GM12878 (cell line): ENCODE results near the gene F7. TPM values are rescaled to one million over a fixed set of nuclear protein-coding genes. Genes with fewer than 3 reads are reported as not detected.

Experiments used
- ATAC-seq: fragments of 200-7000 bp; cut with Tn5 transposase; 3 replicates; pipeline ENCODE4 v1.9.1; 2020; ENCODE audit warnings: mild to moderate bottlenecking, moderate library complexity
- BruUV-seq: library from RNA; stranded (reverse); fragments of 400-500 nt; replicated peaks from 2 replicates; lab custom pipeline; 2021; lab: Mats Ljungman, UMichigan
- CTCF ChIA-PET: fragments of 300-600 bp; sonication (Branson Sonifier 250); formaldehyde crosslinking; extraction: SDS; loops from one replicate; lab custom pipeline; 2021; ENCODE audit warnings: inconsistent platforms; lab: Yijun Ruan, JAX
- POLR2A ChIA-PET: fragments of 350-600 bp; formaldehyde crosslinking; extraction: SDS; loops from one replicate; lab custom pipeline; 2021; ENCODE audit warnings: inconsistent platforms; lab: Charles Lee
- RAD21 ChIA-PET: fragments of 300-600 bp; sonication (Branson Sonifier 250); formaldehyde crosslinking; loops from one replicate; lab custom pipeline; 2023; ENCODE audit warnings: antibody characterized with exemption; ENCODE audit not compliant: unreplicated experiment; lab: Charles Lee
- SMC1A ChIA-PET: fragments of 300-600 bp; sonication (Branson Sonifier 250); formaldehyde crosslinking; loops from one replicate; lab custom pipeline; 2023; ENCODE audit not compliant: unreplicated experiment, uncharacterized antibody; lab: Charles Lee
- DNase-seq: peaks from one replicate; pipeline ENCODE4 v3.0.0-alpha.2; 2011; ENCODE audit warnings: low read depth, low spot score
- FAIRE-seq: peaks from 3 replicates; lab custom pipeline; 2011; peaks lifted over from hg19 to GRCh38; lab: Jason Lieb, UNC
- H2AFZ ChIP-seq: 2 replicates; pipeline ENCODE4 v1.6.0; 2011; ENCODE audit warnings: low read depth, low read length, control low read depth; ENCODE audit not compliant: control insufficient read depth
- H3K27ac ChIP-seq: 2 replicates; pipeline ENCODE4 v1.5.1; 2011; ENCODE audit warnings: control low read depth; ENCODE audit not compliant: control insufficient read depth, insufficient read depth
- H3K27me3 ChIP-seq, 2 experiments: replicated peaks in 1 of 2; 2 replicates each; pipeline versions ENCODE4 v1.6.0 to v1.6.1; 2011; ENCODE audit warnings: low read length in 1 of 2; ENCODE audit not compliant: control insufficient read depth in 2 of 2, insufficient read depth in 2 of 2
- H3K36me3 ChIP-seq, 2 experiments: 2 replicates each; pipeline ENCODE4 v1.5.1; 2011; ENCODE audit warnings: low read length in 1 of 2; ENCODE audit not compliant: control insufficient read depth in 2 of 2, insufficient read depth in 2 of 2
- H3K4me1 ChIP-seq: 2 replicates; pipeline ENCODE4 v1.6.1; 2011; ENCODE audit warnings: mild to moderate bottlenecking, low read length, moderate library complexity, mixed read lengths; ENCODE audit not compliant: control insufficient read depth, insufficient read depth
- H3K4me2 ChIP-seq: 2 replicates; pipeline ENCODE4 v1.6.0; 2011; ENCODE audit warnings: control low read depth; ENCODE audit not compliant: control insufficient read depth, insufficient read depth
- H3K4me3 ChIP-seq: fragments of 200-600 bp; sonication (generic); 2 replicates; pipeline ENCODE4 v1.5.1; 2016
- H3K79me2 ChIP-seq: 2 replicates; pipeline ENCODE4 v1.6.0; 2011; ENCODE audit warnings: low read length; ENCODE audit not compliant: control insufficient read depth, insufficient read depth
- H3K9ac ChIP-seq: 2 replicates; pipeline ENCODE4 v1.8.0; 2011; ENCODE audit warnings: low read length, control low read depth, mixed read lengths; ENCODE audit not compliant: control insufficient read depth, insufficient read depth
- H3K9me3 ChIP-seq: replicated peaks from 3 replicates; pipeline ENCODE4 v1.5.1; 2011; ENCODE audit warnings: mild to moderate bottlenecking, low read length; ENCODE audit not compliant: control insufficient read depth, insufficient read depth
- H4K20me1 ChIP-seq: 2 replicates; pipeline ENCODE4 v1.6.0; 2011; ENCODE audit not compliant: control insufficient read depth, insufficient read depth
- CHD2 ChIP-seq: IDR thresholded peaks from 2 replicates; pipeline ENCODE4 v1.6.1; 2011; ENCODE audit warnings: low read depth, low read length, improper control_type of control experiment, borderline replicate concordance
- ESRRA ChIP-seq: IDR thresholded peaks from 2 replicates; pipeline ENCODE4 v1.6.1; 2012; ENCODE audit warnings: mild to moderate bottlenecking, low read length, improper control_type of control experiment
- GABPA ChIP-seq: IDR thresholded peaks from 2 replicates; pipeline ENCODE4 v1.6.1; 2014; ENCODE audit warnings: antibody characterized with exemption, low read depth, mild to moderate bottlenecking, inconsistent platforms
- MTA3 ChIP-seq: IDR thresholded peaks from 2 replicates; pipeline ENCODE4 v1.6.1; 2012; ENCODE audit warnings: low read length, inconsistent platforms, borderline replicate concordance
- NFXL1 ChIP-seq: fragments of 450-650 bp; IDR thresholded peaks from 2 replicates; pipeline ENCODE4 v1.6.1; 2017; ENCODE audit warnings: antibody characterized with exemption, mild to moderate bottlenecking, borderline replicate concordance
- SMAD1 ChIP-seq: fragments of 450-650 bp; IDR thresholded peaks from 2 replicates; pipeline ENCODE4 v1.6.1; 2018; ENCODE audit warnings: mild to moderate bottlenecking, low read depth; ENCODE audit not compliant: partially characterized antibody
- SMC3 ChIP-seq: IDR thresholded peaks from 2 replicates; pipeline ENCODE4 v1.6.1; 2011; ENCODE audit warnings: low read length, improper control_type of control experiment, borderline replicate concordance
- YBX1 ChIP-seq: fragments of 450-650 bp; IDR thresholded peaks from 2 replicates; pipeline ENCODE4 v1.6.1; 2016; ENCODE audit warnings: antibody characterized with exemption
- YY1 ChIP-seq: IDR thresholded peaks from 2 replicates; pipeline ENCODE4 v1.6.1; 2011; ENCODE audit warnings: low read depth, mild to moderate bottlenecking, low read length
- ZBED1 ChIP-seq: IDR thresholded peaks from 2 replicates; pipeline ENCODE4 v1.6.1; 2016; ENCODE audit warnings: borderline replicate concordance
- ZSCAN29 ChIP-seq: fragments of 450-650 bp; IDR thresholded peaks from 2 replicates; pipeline ENCODE4 v1.6.1; 2017; ENCODE audit warnings: mild to moderate bottlenecking, moderate library complexity
- ZZZ3 ChIP-seq: IDR thresholded peaks from 2 replicates; pipeline ENCODE4 v1.6.1; 2011; ENCODE audit warnings: low read depth; ENCODE audit not compliant: control insufficient read depth, insufficient read length
- WGBS: methylation state at CpG from one replicate; pipeline ENCODE4 v1.1.6; 2016; ENCODE audit warnings: low lambda C conversion rate; ENCODE audit not compliant: insufficient replicate concordance, insufficient coverage; ENCODE audit errors: missing lambda C conversion rate; 5-methylcytosine and 5-hydroxymethylcytosine counted together
- in situ Hi-C: fragments of 300-500 bp; cut with MboI; formaldehyde crosslinking; loops from 9 replicates; pipeline ENCODE4 v1.14.3; 2018; ENCODE audit warnings: mixed read lengths
- intact Hi-C: fragments of 100-400 bp; cut with micrococcal nuclease; formaldehyde crosslinking; loops from one replicate; pipeline ENCODE4 v1.14.2; 2022; ENCODE audit not compliant: unreplicated experiment
- polyA plus RNA-seq, 11 experiments: library from polyadenylated mRNA; depleted of rRNA in 4 of 11; unstranded in 6 of 11; stranded (reverse) in 5 of 11; fragments of >200 nt; fragmentation: Nextera tagmentation in 4 of 11; fragmentation: Illumina TruSeq in 1 of 11; extraction: Ambion mirVana in 4 of 11; extraction: Trizol in 1 of 11; gene quantifications; 1 replicate in 1 of 11; 2 replicates in 10 of 11; pipeline versions ENCODE4 v1.2.1 to v1.2.3, GENCODE V29; 2011 to 2016; ENCODE audit warnings: inconsistent platforms in 2 of 11, missing spikeins in 2 of 11, low read depth in 1 of 11
- total RNA-seq, 4 experiments: library from RNA; depleted of rRNA in 3 of 4; stranded (reverse); fragments of >200 nt in 3 of 4; fragmentation: Illumina TruSeq in 1 of 4; extraction: Trizol in 1 of 4; gene quantifications; 2 replicates each; pipeline versions ENCODE4 v1.2.1 to v1.2.3, GENCODE V29; 2013 to 2021
- TF ChIP-seq, protein P1 (sequence below): fragments of 450-650 bp; IDR thresholded peaks from 2 replicates; pipeline ENCODE4 v1.6.1; 2017; ENCODE audit warnings: mild to moderate bottlenecking
- TF ChIP-seq, protein P2 (sequence below): fragments of 150-350 bp; IDR thresholded peaks from 2 replicates; pipeline ENCODE4 v1.6.1; 2016; ENCODE audit warnings: low read depth, low read length
- TF ChIP-seq, protein P3 (sequence below): fragments of 450-650 bp; IDR thresholded peaks from 2 replicates; pipeline ENCODE4 v1.6.1; 2016; ENCODE audit warnings: mild to moderate bottlenecking

The F7 gene
- total and polyA plus RNA-seq, 10 of the 15 experiments (the other 5 are each of a cell fraction or from before 2014, with no cell fraction given), result not detected

DNA sequence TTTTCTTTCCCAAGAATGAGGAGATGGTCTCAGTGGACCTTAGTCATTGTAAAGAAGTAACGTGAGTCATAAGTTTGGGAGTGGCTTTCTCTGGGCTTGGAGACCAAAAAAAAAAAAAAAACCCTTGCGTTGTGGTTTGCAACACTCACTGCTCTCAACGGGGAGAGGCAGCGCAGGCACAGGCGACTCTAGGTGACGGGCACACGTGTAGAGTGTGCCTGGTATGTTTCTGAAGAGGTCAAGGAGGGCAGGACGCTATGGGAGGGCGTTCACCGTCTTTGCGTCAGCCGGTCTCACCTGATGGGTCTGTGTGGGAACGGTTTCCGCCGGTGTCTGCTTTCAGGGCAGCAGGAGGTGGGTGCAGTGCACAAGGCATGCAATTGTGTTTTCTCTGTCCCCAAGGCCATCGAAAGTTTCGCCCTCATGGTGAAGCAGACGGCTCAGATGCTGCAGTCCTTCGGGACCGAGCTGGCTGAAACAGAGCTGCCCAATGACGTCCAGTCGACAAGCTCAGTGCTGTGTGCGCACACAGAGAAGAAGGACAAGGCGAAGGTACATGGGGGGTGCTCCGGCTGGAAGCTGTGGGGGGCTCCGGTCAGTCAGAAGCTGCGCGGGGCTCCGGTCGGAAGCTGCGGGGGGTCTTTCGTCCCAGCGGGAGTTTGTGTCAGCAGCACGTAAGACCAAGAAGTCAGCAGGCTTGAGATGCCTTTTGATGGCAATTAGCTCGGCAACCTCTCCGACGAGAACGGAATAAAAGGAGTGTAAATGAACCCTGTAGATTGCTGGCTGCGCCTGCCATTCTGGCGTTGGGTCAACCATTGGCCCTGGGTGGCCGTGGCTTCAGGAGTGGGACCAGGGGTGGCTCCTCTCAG lies 40.8 kb upstream of the F7 start:
- H3K4me2 ChIP-seq, result no peak overlapping the region
- H3K4me3 ChIP-seq, result no peak overlapping the region
- WGBS, result 58% methylated on average over 41 of the region's 41 CpGs
- no peaks in the 10 kb centered on the region for H4K20me1 ChIP-seq
- TF ChIP-seq, protein P1, sequence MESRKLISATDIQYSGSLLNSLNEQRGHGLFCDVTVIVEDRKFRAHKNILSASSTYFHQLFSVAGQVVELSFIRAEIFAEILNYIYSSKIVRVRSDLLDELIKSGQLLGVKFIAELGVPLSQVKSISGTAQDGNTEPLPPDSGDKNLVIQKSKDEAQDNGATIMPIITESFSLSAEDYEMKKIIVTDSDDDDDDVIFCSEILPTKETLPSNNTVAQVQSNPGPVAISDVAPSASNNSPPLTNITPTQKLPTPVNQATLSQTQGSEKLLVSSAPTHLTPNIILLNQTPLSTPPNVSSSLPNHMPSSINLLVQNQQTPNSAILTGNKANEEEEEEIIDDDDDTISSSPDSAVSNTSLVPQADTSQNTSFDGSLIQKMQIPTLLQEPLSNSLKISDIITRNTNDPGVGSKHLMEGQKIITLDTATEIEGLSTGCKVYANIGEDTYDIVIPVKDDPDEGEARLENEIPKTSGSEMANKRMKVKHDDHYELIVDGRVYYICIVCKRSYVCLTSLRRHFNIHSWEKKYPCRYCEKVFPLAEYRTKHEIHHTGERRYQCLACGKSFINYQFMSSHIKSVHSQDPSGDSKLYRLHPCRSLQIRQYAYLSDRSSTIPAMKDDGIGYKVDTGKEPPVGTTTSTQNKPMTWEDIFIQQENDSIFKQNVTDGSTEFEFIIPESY, result no peak
- TF ChIP-seq, protein P2, sequence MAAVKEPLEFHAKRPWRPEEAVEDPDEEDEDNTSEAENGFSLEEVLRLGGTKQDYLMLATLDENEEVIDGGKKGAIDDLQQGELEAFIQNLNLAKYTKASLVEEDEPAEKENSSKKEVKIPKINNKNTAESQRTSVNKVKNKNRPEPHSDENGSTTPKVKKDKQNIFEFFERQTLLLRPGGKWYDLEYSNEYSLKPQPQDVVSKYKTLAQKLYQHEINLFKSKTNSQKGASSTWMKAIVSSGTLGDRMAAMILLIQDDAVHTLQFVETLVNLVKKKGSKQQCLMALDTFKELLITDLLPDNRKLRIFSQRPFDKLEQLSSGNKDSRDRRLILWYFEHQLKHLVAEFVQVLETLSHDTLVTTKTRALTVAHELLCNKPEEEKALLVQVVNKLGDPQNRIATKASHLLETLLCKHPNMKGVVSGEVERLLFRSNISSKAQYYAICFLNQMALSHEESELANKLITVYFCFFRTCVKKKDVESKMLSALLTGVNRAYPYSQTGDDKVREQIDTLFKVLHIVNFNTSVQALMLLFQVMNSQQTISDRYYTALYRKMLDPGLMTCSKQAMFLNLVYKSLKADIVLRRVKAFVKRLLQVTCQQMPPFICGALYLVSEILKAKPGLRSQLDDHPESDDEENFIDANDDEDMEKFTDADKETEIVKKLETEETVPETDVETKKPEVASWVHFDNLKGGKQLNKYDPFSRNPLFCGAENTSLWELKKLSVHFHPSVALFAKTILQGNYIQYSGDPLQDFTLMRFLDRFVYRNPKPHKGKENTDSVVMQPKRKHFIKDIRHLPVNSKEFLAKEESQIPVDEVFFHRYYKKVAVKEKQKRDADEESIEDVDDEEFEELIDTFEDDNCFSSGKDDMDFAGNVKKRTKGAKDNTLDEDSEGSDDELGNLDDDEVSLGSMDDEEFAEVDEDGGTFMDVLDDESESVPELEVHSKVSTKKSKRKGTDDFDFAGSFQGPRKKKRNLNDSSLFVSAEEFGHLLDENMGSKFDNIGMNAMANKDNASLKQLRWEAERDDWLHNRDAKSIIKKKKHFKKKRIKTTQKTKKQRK, result no peak
- TF ChIP-seq, protein P3, sequence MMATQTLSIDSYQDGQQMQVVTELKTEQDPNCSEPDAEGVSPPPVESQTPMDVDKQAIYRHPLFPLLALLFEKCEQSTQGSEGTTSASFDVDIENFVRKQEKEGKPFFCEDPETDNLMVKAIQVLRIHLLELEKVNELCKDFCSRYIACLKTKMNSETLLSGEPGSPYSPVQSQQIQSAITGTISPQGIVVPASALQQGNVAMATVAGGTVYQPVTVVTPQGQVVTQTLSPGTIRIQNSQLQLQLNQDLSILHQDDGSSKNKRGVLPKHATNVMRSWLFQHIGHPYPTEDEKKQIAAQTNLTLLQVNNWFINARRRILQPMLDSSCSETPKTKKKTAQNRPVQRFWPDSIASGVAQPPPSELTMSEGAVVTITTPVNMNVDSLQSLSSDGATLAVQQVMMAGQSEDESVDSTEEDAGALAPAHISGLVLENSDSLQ, result no peak
- TF ChIP-seq ZBED1 (no peak), SMAD1 (no peak), SMC3 (no peak), YY1 (no peak), ZSCAN29 (no peak), MTA3 (no peak), NFXL1 (no peak), YBX1 (no peak), ZZZ3 (no peak), CHD2 (no peak), GABPA (no peak), ESRRA (no peak)
- H3K27ac ChIP-seq, result no peak overlapping the region
- no peak overlapping the region for H3K9ac ChIP-seq
- intact Hi-C loops (no loop called here), in situ Hi-C loops (no loop called here)
- no peaks in the 10 kb centered on the region for H3K36me3 ChIP-seq
- DNase-seq (no peak), ATAC-seq (no peak), FAIRE-seq (no peak)
- BruUV-seq, result no TSS peak
- ChIA-PET SMC1A (no interaction called here), RAD21 (no interaction called here), POLR2A (no interaction called here), CTCF (no interaction called here)
- no peaks in the 10 kb centered on the region for H3K9me3 ChIP-seq
- no peaks in the 10 kb centered on the region for H3K27me3 ChIP-seq
- H3K4me1 ChIP-seq, result no peaks in the 10 kb centered on the region
- no peaks in the 10 kb centered on the region for H3K79me2 ChIP-seq
- no peak overlapping the region for H2AFZ ChIP-seq
